WERI-Rb-1 (cell line): ENCODE data around the gene SS18.

Experiments used
- DNase-seq: peaks from one replicate; pipeline ENCODE4 v3.0.0-alpha.2; 2020
- H3K27ac ChIP-seq: fragments of 250-450 bp; sonication (Bioruptor Pico); 2 replicates; pipeline ENCODE4 v1.5.1; 2020; ENCODE audit warnings: mild to moderate bottlenecking, moderate library complexity
- H3K27me3 ChIP-seq: fragments of 250-450 bp; sonication (Bioruptor Pico); 2 replicates; pipeline ENCODE4 v1.5.1; 2021; ENCODE audit warnings: mild to moderate bottlenecking, low read depth, moderate library complexity; ENCODE audit not compliant: insufficient read depth, severe bottlenecking
- H3K36me3 ChIP-seq: fragments of 250-450 bp; sonication (Bioruptor Pico); 2 replicates; pipeline ENCODE4 v1.5.1; 2020; ENCODE audit warnings: mild to moderate bottlenecking, moderate library complexity
- H3K4me3 ChIP-seq: 2 replicates; pipeline ENCODE4 v1.5.1; 2011; ENCODE audit warnings: low read depth, mild to moderate bottlenecking, control low read depth, low read length
- H3K9me3 ChIP-seq: fragments of 250-450 bp; sonication (Bioruptor Pico); 2 replicates; pipeline ENCODE4 v1.5.1; 2021; ENCODE audit warnings: mild to moderate bottlenecking, moderate library complexity; ENCODE audit not compliant: severe bottlenecking
- CTCF ChIP-seq: IDR thresholded peaks from 2 replicates; pipeline ENCODE4 v1.5.1; 2011; ENCODE audit warnings: low read depth, mild to moderate bottlenecking, control low read depth, inconsistent platforms, low read length

The SS18 gene

GRCh38 chr18:26091047-26091630, 726 bp upstream of the SS18 start:
- Histone ChIP-seq H3K27ac (peak overlapping the region; percentile 93), H3K27me3 (no peaks in the 10 kb centered on the region), H3K36me3 (peaks cover 16% of the 10 kb centered on the region), H3K9me3 (no peaks in the 10 kb centered on the region), H3K4me3 (peak overlapping the region; percentile 90)
- no peak for DNase-seq
- TF ChIP-seq CTCF = no peak

- peak overlapping the region; percentile 93 for H3K27ac ChIP-seq
- peak overlapping the region; percentile 90 for H3K4me3 ChIP-seq
- DNase-seq = no peak
- TF ChIP-seq CTCF = no peak
- H3K27me3 ChIP-seq = no peaks in the 10 kb centered on the region
- no peaks in the 10 kb centered on the region for H3K9me3 ChIP-seq
- H3K36me3 ChIP-seq = peaks cover 27% of the 10 kb centered on the region
Measured at GRCh38 chr18:26089293-26090129, 902 bp downstream of the SS18 start.

GRCh38 chr18:26088487-26088886, 1.9 kb downstream of the SS18 start:
- no peak for DNase-seq
- H3K27me3 ChIP-seq = no peaks in the 10 kb centered on the region
- no peak overlapping the region for H3K27ac ChIP-seq
- H3K4me3 ChIP-seq = no peak overlapping the region
- H3K36me3 ChIP-seq = peaks cover 34% of the 10 kb centered on the region
- no peaks in the 10 kb centered on the region for H3K9me3 ChIP-seq
- TF ChIP-seq CTCF = no peak

GRCh38 chr18:26086959-26087358, 3.5 kb downstream of the SS18 start:
- Histone ChIP-seq H3K27ac (no peak overlapping the region), H3K27me3 (no peaks in the 10 kb centered on the region), H3K9me3 (no peaks in the 10 kb centered on the region), H3K36me3 (peaks cover 37% of the 10 kb centered on the region), H3K4me3 (no peak overlapping the region)
- no peak for TF ChIP-seq CTCF
- no peak for DNase-seq

GRCh38 chr18:26085056-26085455, 5.4 kb downstream of the SS18 start:
- no peak for TF ChIP-seq CTCF
- H3K27ac ChIP-seq = no peak overlapping the region
- no peak overlapping the region for H3K4me3 ChIP-seq
- no peaks in the 10 kb centered on the region for H3K9me3 ChIP-seq
- no peak for DNase-seq
- peaks cover 40% of the 10 kb centered on the region for H3K36me3 ChIP-seq
- no peaks in the 10 kb centered on the region for H3K27me3 ChIP-seq
